GM18951 (cell line): Measurements from ENCODE around the gene CPT1B.

Source experiments
- POLR2A ChIP-seq: IDR thresholded peaks from 4 replicates; pipeline ENCODE4 v1.6.1; 2011; ENCODE audit warnings: mild to moderate bottlenecking; ENCODE audit not compliant: insufficient read length, insufficient read depth; ENCODE audit errors: extremely low read depth
- in situ Hi-C: fragments of 300-500 bp; cut with MboI; formaldehyde crosslinking; loops from one replicate; pipeline ENCODE4 v1.12.0; 2022; ENCODE audit warnings: low sequenced_read_pairs, mixed read lengths, inconsistent platforms; ENCODE audit not compliant: unreplicated experiment

CPT1B gene

DNA sequence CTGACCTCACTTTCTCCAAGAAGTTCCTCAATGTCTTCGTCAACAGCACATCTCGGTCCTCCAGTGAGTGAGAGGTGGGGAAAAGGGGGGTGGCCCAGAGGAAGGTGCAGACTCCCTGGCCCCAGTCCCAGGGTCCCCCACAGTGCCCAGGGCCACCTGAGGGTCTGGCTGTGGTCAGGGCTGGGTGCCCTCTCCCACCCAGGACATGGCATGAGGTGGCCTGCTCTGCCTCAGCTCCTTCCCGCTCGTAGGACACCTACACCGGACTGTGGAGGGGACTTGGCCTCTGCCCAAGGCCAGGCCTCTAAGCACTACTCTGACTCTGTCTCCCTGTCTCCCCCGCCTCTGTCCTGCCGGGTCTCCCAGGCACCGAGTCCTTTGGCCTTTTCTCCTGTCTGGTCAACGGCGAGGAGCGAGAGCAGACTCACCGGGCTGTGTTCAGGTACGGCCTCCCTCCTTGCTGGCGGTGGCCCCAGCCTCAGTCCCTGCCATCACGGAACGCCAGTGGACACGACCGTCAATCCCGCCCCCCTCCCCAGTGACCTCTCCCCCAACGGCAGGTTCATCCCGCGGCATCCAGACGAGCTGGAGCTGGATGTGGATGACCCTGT, 26.9 kb upstream of the CPT1B start:
- TF ChIP-seq POLR2A, result no peak
- in situ Hi-C loops, result no loop called here

- no peak for TF ChIP-seq POLR2A
- in situ Hi-C loops, result no loop called here
Measured at GRCh38 chr22:50604256-50605001, 26.2 kb upstream of the CPT1B start.

GRCh38 chr22:50603511-50604255, 25.5 kb upstream of the CPT1B start:
- no peak for TF ChIP-seq POLR2A
- in situ Hi-C loops, result no loop called here

DNA sequence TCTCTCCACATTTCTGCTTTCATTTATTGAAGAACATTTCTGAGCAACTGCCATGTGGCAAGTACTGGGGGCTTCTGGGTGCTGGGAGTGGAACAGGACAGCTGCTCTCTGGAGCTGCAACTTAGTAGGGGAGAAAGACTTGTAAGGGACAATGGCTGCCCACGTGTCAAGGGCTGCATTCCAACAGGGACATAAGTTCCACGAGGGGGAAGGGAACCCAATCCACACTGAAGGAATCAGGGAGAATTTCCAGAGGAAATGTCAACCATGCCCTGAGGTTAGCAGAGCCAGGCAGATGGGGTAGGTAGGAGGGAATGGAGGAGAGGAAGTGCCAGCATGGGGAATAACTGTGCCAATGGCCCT, 24.1 kb upstream of the CPT1B start:
- TF ChIP-seq POLR2A, result no peak
- in situ Hi-C loops, result no loop called here

DNA sequence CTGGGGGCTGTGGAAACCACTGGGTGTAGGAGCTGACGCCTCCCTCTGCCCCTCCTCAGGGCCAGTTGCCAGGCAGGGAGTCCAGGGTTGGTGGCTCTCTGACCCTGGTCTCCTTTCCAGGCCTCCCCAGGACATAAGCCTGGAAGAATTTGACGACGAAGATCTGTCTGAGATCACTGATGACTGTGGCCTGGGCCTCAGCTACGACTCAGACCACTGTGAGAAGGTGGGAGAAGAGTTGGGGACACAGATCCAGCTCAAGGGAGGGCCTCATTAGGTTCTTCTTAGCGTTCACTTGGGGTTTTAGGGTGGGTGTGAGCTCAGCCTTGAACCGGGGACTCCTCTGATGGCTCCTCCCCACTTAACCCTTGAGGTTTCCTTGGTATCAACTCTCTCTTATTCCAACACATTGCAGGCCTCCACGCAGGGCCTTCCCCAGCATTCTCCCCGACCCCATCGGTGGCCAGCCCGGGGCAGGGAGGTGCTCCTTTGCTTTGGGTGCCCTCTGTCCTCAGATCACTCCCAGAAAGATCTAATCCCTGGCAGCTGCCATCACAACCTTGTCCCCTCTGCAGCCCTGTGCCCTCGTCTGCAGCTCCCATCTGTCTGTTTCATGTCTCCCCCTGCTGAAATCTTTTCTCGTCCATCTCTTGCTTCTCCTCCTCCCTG, 23.6 kb upstream of the CPT1B start:
- in situ Hi-C loops, result no loop called here
- TF ChIP-seq POLR2A, result no peak

DNA sequence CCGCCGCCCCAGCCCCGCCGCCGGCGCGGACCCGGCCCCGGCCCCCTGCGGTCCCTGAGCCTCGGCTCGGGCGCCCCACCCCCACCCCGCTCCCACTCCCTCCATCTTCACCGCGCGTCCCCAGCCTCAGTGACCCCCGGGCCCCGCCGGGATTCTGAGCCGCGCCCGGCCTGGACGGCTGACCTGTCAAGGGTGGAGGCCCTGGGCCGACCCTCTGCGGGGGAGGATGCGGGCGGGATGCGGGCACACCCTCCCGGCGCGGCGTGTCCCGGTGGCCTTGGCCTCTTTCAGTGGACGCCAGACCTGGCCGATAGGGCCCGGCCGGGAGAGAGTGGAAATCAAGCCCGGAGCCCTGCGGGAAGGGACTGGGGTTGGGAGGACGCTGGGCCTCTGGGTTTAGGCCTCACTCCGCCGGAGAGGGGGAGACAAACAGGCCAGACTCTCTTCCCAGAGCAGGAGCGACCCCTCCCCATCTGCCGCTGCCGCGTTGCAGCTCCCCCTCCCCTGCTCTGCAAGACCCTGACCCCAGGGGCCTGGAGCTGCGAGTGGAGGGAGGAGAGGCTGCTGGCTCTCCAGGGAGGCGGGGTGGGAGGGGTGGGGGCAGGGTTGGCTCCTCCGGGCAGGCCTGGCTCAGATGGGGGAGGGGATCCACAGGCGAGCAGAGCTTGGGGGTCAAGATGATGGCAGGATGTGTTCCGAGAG, 22.9 kb upstream of the CPT1B start:
- TF ChIP-seq POLR2A, result no peak
- in situ Hi-C loops, result no loop called here

DNA sequence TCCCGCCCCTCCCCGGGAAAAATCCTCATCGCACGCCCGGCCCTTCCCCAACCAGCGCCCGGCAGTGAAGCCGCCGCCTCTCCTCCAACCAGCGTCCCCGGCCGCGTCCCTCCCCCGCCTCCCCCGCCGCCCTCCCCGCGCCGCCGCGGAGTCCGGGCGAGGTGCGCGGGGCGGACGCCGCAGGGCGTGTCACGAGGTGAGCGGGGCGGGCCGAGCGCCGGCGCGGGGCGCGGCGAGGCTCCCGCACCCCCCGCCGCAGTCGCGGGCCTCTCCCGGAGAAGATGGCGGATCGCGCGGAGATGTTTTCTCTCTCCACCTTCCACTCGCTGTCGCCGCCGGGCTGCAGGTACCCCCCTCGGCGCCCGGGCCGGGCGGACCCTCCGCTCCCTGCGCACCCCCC, 22.3 kb upstream of the CPT1B start, which contains the start of gene MAPK8IP2:
Gene MAPK8IP2 (plus strand): TSS at position 256 of the 400 bp plus-strand sequence. CDS start 26 bp downstream, at position 282.
- TF ChIP-seq POLR2A, result no peak
- in situ Hi-C loops, result no loop called here

- no peak for TF ChIP-seq POLR2A
- in situ Hi-C loops, result no loop called here
Measured at GRCh38 chr22:50599816-50600455, 21.7 kb upstream of the CPT1B start.

GRCh38 chr22:50597097-50597496, 18.9 kb upstream of the CPT1B start:
- no peak for TF ChIP-seq POLR2A
- in situ Hi-C loops, result no loop called here

DNA sequence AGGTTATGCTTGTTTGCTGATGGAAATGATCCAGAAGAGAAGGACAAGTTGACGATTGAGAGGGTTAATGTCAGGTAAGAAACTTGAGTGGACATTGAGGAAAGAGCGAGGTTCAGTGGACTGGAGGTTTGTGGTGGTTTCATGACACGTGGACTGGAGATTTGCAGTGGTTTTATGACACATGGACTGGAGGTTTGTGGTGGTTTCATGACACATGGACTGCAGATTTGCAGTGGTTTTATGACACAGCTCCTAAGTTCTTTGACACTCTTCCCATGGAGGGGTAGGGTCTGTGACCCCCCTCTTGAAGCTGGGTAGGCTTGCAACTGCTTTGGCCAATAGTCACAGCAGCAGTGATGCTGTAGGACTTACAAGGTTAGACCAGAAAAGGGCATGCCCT, 17.0 kb upstream of the CPT1B start:
- in situ Hi-C loops, result no loop called here
- TF ChIP-seq POLR2A, result no peak

DNA sequence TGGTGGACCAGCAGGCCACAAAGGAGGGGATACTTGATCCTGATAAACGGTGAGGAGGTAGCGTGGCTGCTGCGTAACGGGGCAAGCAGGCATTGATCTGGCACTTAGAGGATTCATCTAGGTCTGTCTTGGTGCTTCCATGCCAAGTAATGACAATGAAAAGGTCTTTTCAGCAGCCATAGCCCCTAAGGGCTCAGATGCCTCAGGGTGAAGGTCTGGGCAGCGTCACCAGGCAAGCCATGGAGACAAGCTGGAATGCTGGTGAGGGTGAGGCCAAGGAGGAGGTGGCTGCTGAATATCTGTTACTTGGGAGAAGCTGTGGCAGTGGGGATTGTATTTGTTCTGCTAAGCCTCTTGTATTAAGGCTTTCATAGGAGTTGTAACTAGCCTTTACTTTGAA, 9.2 kb upstream of the CPT1B start:
- TF ChIP-seq POLR2A, result no peak
- in situ Hi-C loops, result no loop called here

DNA sequence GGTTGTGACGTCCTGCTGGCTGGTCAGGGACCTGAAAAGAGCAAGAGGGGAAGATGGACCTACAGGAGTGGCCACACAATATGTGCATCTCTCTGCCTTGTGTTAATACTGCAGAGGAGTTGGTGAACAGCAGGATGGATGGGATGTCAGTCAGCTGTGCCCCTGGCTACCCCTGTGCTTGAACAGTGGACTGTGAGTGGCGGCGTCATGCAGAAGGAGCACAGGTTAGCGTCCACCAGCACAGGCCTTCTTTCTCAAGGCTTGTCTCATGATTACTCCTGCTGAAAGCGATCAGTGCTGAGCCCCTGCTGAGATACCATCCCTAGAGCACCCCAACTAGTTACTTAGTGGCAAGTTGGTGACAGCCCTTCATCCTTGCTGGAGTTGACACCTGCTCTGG, 8.2 kb upstream of the CPT1B start:
- TF ChIP-seq POLR2A, result no peak
- in situ Hi-C loops, result no loop called here

- no peak for TF ChIP-seq POLR2A
- in situ Hi-C loops, result no loop called here
Measured at GRCh38 chr22:50585781-50586180, 7.6 kb upstream of the CPT1B start.

- in situ Hi-C loops, result no loop called here
- TF ChIP-seq POLR2A, result no peak
Measured at GRCh38 chr22:50585238-50585637, 7.0 kb upstream of the CPT1B start.
